ENCODE data around the gene RETN. TPM values are rescaled to one million over a fixed set of nuclear protein-coding genes. Genes with fewer than 3 reads are reported as not detected.
A peak's percentile ranks its signal among the peaks of the same experiment; 100 is the strongest.

Gene RETN
- total and polyA plus RNA-seq, 8 donors, result 6.2 to 41.4 (median 9.6) TPM; not detected in 5

GRCh38 chr19:7681340-7682174 is 12.7 kb downstream of the RETN start:
- Histone ChIP-seq H3K27ac (peak overlapping the region; percentile 88 to 96 (median 92)), H3K9me3 (no peaks in the 10 kb centered on the region), H3K4me1 (peaks cover 0 to 28% (median 24%) of the 10 kb centered on the region in 4 donors), H3K4me3 (peak overlapping the region; percentile 94 to 100 (median 99)), H3K27me3 (peaks cover 0 to 37% (median 23%) of the 10 kb centered on the region in 3 donors), H3K36me3 (peaks cover 7 to 35% (median 33%) of the 10 kb centered on the region in 4 donors)
- WGBS, 5 donors, result 5 to 7% (median 5%) methylated on average over 39 to 43 of the region's 43 CpGs
- TF ChIP-seq POLR2A (IDR thresholded peaks at IDR 0.05), result no peak
- no peak for TF ChIP-seq EP300 (IDR thresholded peaks at IDR 0.05)
- TF ChIP-seq POLR2AphosphoS5 (IDR thresholded peaks at IDR 0.05), result no peak
- peak in 5 of 7 experiments; percentile 25 to 52 (median 39) for TF ChIP-seq CTCF (IDR thresholded peaks at IDR 0.05)
- DNase-seq, result peak; percentile 75 to 92
- intact Hi-C loops (cut with DNase I; ENCODE audit: low total_unique reads), result loop anchor here (10.0 kb wide), 1 partner anchor 107 kb away; no protein-coding TSS in a partner anchor

- DNase-seq, result peak in 1 of 2 donors; percentile 51
- H3K4me3 ChIP-seq, result peak overlapping the region; percentile 94 to 100 (median 99)
- 79 to 94% (median 82%) methylated on average over 38 to 74 of the region's 74 CpGs for WGBS, 5 donors
- intact Hi-C loops (cut with DNase I; ENCODE audit: low total_unique reads), result loop anchor here (10.0 kb wide), 1 partner anchor 108 kb away; no protein-coding TSS in a partner anchor
- H3K9me3 ChIP-seq, result no peaks in the 10 kb centered on the region
- peaks cover 7 to 35% (median 33%) of the 10 kb centered on the region in 4 donors for H3K36me3 ChIP-seq
- TF ChIP-seq POLR2A (IDR thresholded peaks at IDR 0.05) (no peak), CTCF (IDR thresholded peaks at IDR 0.05) (no peak), POLR2AphosphoS5 (IDR thresholded peaks at IDR 0.05) (no peak), EP300 (IDR thresholded peaks at IDR 0.05) (no peak)
- peak overlapping the region in 3 of 5 donors; percentile 91 to 96 (median 93) for H3K27ac ChIP-seq
- peaks cover 0 to 28% (median 24%) of the 10 kb centered on the region in 4 donors for H3K4me1 ChIP-seq
- H3K27me3 ChIP-seq, result peaks cover 0 to 29% (median 16%) of the 10 kb centered on the region in 3 donors
Observed at GRCh38 chr19:7682175-7682855, 13.5 kb downstream of the RETN start.

GRCh38 chr19:7685546-7686445 is 16.9 kb downstream of the RETN start:
- intact Hi-C loops (cut with DNase I; ENCODE audit: low total_unique reads), result loop anchor here (10.0 kb wide), 1 partner anchor 111 kb away; no protein-coding TSS in a partner anchor
- TF ChIP-seq POLR2A (IDR thresholded peaks at IDR 0.05) (no peak), EP300 (IDR thresholded peaks at IDR 0.05) (no peak), POLR2AphosphoS5 (IDR thresholded peaks at IDR 0.05) (no peak), CTCF (IDR thresholded peaks at IDR 0.05) (no peak)
- Histone ChIP-seq H3K36me3 (peaks cover 7 to 35% (median 33%) of the 10 kb centered on the region in 4 donors), H3K27me3 (peaks cover 0 to 20% (median 7%) of the 10 kb centered on the region in 3 donors), H3K4me1 (peaks cover 0 to 17% (median 16%) of the 10 kb centered on the region in 4 donors), H3K4me3 (no peak overlapping the region), H3K9me3 (no peaks in the 10 kb centered on the region), H3K27ac (no peak overlapping the region)
- DNase-seq, result no peak
- WGBS, 5 donors, result 43 to 49% (median 47%) methylated on average over 19 of the region's 19 CpGs
